ENCODE measurements around the gene RIPPLY2. TPM values are rescaled to one million over a fixed set of nuclear protein-coding genes. Genes with fewer than 3 reads are reported as not detected.

RIPPLY2 gene
- total RNA-seq, 1 donor from 2014 or later, result not detected

DNA sequence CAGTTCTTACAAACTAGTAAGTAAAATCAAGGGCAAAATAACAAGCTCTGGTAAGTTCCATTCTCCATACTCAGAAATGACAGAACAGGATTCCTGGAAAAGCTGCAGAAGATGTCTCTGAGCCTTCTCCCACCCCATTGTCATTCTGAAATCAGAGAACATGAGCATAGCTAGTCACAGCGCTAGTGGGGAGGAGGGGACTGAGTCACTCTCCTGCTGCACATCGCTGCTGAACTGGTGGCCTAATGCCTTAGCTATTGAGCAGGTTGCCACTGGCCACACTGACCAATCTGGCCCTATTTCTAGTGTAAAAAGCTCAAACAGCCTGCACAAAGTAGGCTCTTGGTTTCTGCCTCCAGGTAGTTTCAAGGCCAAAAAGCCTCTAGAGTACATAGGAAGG is 26.1 kb upstream of the RIPPLY2 start:
- Mint-ChIP-seq H3K9me3 (ENCODE audit: low read depth) (no peaks in the 10 kb centered on the region), H3K27ac (no peak overlapping the region), H3K36me3 (ENCODE audit: insufficient read depth) (no peaks in the 10 kb centered on the region), H3K4me1 (ENCODE audit: low read depth) (peaks cover 9% of the 10 kb centered on the region), H3K27me3 (no peaks in the 10 kb centered on the region), H3K4me3 (ENCODE audit: low read depth) (no peak overlapping the region)
- TF ChIP-seq, protein P1, sequence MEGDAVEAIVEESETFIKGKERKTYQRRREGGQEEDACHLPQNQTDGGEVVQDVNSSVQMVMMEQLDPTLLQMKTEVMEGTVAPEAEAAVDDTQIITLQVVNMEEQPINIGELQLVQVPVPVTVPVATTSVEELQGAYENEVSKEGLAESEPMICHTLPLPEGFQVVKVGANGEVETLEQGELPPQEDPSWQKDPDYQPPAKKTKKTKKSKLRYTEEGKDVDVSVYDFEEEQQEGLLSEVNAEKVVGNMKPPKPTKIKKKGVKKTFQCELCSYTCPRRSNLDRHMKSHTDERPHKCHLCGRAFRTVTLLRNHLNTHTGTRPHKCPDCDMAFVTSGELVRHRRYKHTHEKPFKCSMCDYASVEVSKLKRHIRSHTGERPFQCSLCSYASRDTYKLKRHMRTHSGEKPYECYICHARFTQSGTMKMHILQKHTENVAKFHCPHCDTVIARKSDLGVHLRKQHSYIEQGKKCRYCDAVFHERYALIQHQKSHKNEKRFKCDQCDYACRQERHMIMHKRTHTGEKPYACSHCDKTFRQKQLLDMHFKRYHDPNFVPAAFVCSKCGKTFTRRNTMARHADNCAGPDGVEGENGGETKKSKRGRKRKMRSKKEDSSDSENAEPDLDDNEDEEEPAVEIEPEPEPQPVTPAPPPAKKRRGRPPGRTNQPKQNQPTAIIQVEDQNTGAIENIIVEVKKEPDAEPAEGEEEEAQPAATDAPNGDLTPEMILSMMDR (IDR thresholded peaks at IDR 0.05; ENCODE audit: unreplicated experiment), result no peak
- no peak for DNase-seq (ENCODE audit: low spot score, unreplicated experiment)

GRCh38 chr6:83838727-83839126 is 14.4 kb upstream of the RIPPLY2 start:
- TF ChIP-seq, protein P1 (IDR thresholded peaks at IDR 0.05; ENCODE audit: unreplicated experiment), result no peak
- no peak for DNase-seq (ENCODE audit: low spot score, unreplicated experiment)
- Mint-ChIP-seq H3K4me1 (ENCODE audit: low read depth) (no peaks in the 10 kb centered on the region), H3K27ac (no peak overlapping the region), H3K9me3 (ENCODE audit: low read depth) (peaks cover 11% of the 10 kb centered on the region), H3K4me3 (ENCODE audit: low read depth) (no peak overlapping the region), H3K36me3 (ENCODE audit: insufficient read depth) (no peaks in the 10 kb centered on the region), H3K27me3 (no peaks in the 10 kb centered on the region)

DNA sequence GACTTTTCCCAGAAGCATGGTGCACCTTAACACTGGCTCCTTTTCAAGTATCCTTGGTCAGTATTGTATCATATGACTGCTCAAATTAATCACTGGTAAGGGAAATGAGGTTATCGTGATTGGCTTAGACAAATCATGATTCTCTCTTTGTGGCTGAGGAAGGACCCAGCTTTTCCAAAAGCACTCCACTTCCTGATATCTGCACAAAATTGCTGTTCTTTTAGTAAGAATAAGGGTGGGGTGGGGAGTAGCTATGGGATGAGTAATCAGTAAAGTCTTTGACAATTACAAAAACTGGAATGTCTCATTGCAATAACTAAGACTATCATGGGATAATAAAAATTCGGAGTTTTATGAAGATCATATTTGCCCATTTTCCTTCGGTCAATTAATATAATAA is 9.0 kb upstream of the RIPPLY2 start:
- TF ChIP-seq, protein P1 (IDR thresholded peaks at IDR 0.05; ENCODE audit: unreplicated experiment), result no peak
- Mint-ChIP-seq H3K36me3 (ENCODE audit: insufficient read depth) (no peaks in the 10 kb centered on the region), H3K27me3 (peaks cover 13% of the 10 kb centered on the region), H3K4me1 (ENCODE audit: low read depth) (no peaks in the 10 kb centered on the region), H3K27ac (no peak overlapping the region), H3K9me3 (ENCODE audit: low read depth) (peaks cover 4% of the 10 kb centered on the region), H3K4me3 (ENCODE audit: low read depth) (no peak overlapping the region)
- DNase-seq (ENCODE audit: low spot score, unreplicated experiment), result no peak

- Mint-ChIP-seq H3K9me3 (ENCODE audit: low read depth) (no peaks in the 10 kb centered on the region), H3K27me3 (peaks cover 31% of the 10 kb centered on the region), H3K36me3 (ENCODE audit: insufficient read depth) (no peaks in the 10 kb centered on the region), H3K27ac (no peak overlapping the region), H3K4me3 (ENCODE audit: low read depth) (no peak overlapping the region), H3K4me1 (ENCODE audit: low read depth) (no peaks in the 10 kb centered on the region)
- no peak for DNase-seq (ENCODE audit: low spot score, unreplicated experiment)
- TF ChIP-seq, protein P1 (IDR thresholded peaks at IDR 0.05; ENCODE audit: unreplicated experiment), result no peak
Measured at GRCh38 chr6:83846291-83846690, 6.9 kb upstream of the RIPPLY2 start.

DNA sequence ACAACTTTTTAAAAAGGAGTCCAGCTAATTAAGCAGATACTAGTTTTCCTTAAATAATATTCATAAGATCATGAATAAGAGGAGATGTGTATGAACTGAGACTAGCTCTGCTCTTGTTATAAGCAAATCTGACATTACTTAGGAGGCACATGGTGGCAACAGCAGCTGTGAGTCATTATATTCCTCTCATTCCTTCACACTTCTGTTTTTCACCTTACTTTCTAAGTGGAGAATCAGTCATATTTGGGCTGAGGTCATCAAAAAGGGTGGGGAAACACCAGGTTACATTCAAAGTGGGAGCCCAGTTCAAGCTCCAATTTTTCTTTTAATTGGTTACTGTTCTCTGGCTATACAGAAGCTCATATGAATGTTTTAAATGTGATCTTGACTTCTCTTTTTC is 6.0 kb upstream of the RIPPLY2 start:
- TF ChIP-seq, protein P1 (IDR thresholded peaks at IDR 0.05; ENCODE audit: unreplicated experiment), result no peak
- DNase-seq (ENCODE audit: low spot score, unreplicated experiment), result no peak
- Mint-ChIP-seq H3K4me3 (ENCODE audit: low read depth) (no peak overlapping the region), H3K36me3 (ENCODE audit: insufficient read depth) (no peaks in the 10 kb centered on the region), H3K27me3 (peaks cover 38% of the 10 kb centered on the region), H3K4me1 (ENCODE audit: low read depth) (no peaks in the 10 kb centered on the region), H3K9me3 (ENCODE audit: low read depth) (no peaks in the 10 kb centered on the region), H3K27ac (no peak overlapping the region)

Data from progenitor cell of endocrine pancreas (in vitro differentiated cells).